NT2/D1 (cell line): ENCODE data around the gene SDF2.

Experiments
- DNase-seq: peaks from one replicate; pipeline ENCODE4 v3.0.0-alpha.2; 2011; ENCODE audit warnings: low read depth, low spot score
- H3K27me3 ChIP-seq: 2 replicates; pipeline ENCODE4 v1.6.0; 2011; ENCODE audit warnings: mild to moderate bottlenecking; ENCODE audit not compliant: insufficient read length, insufficient read depth
- H3K36me3 ChIP-seq: 2 replicates; pipeline ENCODE4 v1.6.1; 2011; ENCODE audit warnings: mild to moderate bottlenecking, low read length, mixed read lengths; ENCODE audit not compliant: insufficient read depth, insufficient read length
- H3K4me1 ChIP-seq: 2 replicates; pipeline ENCODE4 v1.5.1; 2011; ENCODE audit not compliant: insufficient read depth, insufficient read length
- H3K4me3 ChIP-seq: 2 replicates; pipeline ENCODE4 v1.5.1; 2011; ENCODE audit warnings: low read depth; ENCODE audit not compliant: insufficient read length
- H3K9ac ChIP-seq: 2 replicates; pipeline ENCODE4 v1.6.0; 2011; ENCODE audit warnings: low read depth; ENCODE audit not compliant: insufficient read length
- H3K9me3 ChIP-seq: 2 replicates; pipeline ENCODE4 v1.5.1; 2011; ENCODE audit warnings: mild to moderate bottlenecking, low read length; ENCODE audit not compliant: insufficient read depth
- SUZ12 ChIP-seq: IDR thresholded peaks from 2 replicates; pipeline ENCODE4 v1.6.1; 2011; ENCODE audit not compliant: insufficient read length, insufficient read depth; ENCODE audit errors: extremely low read depth
- YY1 ChIP-seq: IDR thresholded peaks from 2 replicates; pipeline ENCODE4 v1.6.1; 2011; ENCODE audit not compliant: insufficient read length, insufficient read depth
- ZNF274 ChIP-seq: IDR thresholded peaks from 2 replicates; pipeline ENCODE4 v1.6.1; 2011; ENCODE audit warnings: mild to moderate bottlenecking, low read depth, low read length

SDF2 gene, protein sequence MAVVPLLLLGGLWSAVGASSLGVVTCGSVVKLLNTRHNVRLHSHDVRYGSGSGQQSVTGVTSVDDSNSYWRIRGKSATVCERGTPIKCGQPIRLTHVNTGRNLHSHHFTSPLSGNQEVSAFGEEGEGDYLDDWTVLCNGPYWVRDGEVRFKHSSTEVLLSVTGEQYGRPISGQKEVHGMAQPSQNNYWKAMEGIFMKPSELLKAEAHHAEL

DNA sequence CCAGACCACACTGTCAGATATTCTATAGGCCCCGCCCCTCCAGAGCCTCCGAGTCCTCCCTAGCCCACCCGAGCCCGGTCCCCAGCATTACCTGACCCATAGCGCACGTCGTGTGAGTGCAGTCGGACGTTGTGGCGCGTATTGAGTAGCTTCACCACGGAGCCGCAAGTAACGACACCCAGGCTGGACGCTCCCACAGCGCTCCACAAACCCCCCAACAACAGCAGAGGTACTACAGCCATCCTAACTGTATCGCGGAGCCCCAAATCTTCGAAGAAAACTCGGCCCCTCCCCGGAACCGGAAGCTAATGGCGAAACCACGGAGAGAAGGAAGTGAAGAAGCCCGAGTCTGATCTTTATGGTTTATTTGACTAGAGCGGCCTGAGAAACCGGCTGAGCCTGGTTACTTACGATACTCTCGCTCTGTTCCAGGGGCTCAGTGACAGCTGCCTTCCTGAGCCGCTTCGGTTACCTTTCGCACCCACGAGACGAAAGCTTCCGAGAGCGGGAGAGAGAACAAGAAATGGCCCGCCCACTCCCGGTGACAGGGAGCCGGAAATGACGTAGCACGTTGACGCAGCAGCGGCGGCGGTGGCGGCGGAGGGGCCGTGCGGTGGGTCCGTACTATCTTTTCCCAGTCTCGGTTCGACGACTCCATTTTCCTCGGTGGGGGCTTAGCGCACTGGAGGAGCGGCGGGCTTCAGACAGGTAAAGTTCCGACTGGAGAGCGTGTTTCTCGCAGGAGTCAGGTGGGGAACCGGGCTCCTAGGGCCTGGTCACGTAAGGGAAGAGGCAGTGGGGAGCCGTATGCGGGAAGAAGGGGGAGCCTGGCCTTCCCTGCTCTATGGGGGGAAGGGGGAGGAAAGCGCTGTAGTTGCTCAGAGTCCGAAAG, at the start of gene SDF2, which contains the start of gene SUPT6H:
TSS of gene SDF2 (minus strand) at position 272 of the 892 bp plus-strand sequence. CDS start at position 242, 30 bp downstream.
TSS of gene SUPT6H (plus strand) at position 571 of the 892 bp plus-strand sequence. CDS start 11,197 bp downstream, outside the sequence.
- peaks cover 54% of the 10 kb centered on the region for H3K36me3 ChIP-seq
- TF ChIP-seq ZNF274 (no peak), YY1 (peak; percentile 18)
- H3K4me3 ChIP-seq, result peak within 1 kb of the TSS; percentile 93
- H3K27me3 ChIP-seq, result no peaks in the 10 kb centered on the region
- H3K4me1 ChIP-seq, result no peaks in the 10 kb centered on the region
- peak within 1 kb of the TSS; percentile 94 for H3K9ac ChIP-seq
- H3K9me3 ChIP-seq, result peaks cover 36% of the 10 kb centered on the region
- peak; percentile 63 for DNase-seq

DNA sequence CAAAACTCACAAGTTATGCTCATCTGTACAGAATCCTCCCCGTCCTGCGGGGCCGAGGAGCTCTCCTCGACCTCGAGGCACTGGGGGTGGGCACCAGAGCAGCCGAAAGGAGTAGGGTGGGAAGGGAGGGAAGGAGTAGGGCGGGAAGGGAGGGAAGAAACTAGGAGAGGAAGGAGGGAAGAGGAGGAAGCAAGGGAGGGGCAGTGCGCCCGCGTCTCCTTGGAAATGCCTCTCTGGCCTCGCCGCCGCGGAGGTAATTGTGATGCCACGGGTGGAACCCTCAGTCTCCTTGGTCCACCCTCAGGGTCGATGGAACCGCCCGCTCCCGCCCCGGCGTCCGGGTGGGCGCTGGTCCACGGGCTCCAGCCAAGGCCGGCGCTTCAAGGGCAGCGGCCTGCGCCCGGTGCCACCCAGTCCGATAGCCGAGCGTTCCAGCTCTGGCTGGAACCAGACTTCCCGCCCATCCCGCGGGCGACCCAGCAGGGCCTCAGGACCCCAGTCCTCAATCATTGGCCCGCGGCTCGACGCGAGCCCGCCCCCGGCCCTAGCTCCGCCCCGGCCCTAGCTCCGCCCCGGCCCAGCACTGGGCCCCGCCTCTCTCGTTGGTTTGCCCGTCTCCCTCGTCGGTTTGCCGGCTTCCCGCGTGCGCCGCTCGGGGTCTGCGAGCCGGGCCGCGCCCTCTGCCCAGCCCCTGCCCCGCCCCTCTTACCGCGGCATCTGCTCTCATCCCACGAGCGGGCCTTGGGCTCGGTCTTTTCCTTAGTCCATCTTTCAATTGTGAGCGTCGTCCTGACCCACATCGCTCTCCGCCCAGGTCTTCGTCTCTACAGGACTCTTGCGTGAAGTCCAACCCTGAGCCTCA, 49.4 kb upstream of the SDF2 start:
- Histone ChIP-seq H3K27me3 (no peaks in the 10 kb centered on the region), H3K4me3 (peak overlapping the region; percentile 67), H3K4me1 (peaks cover 22% of the 10 kb centered on the region), H3K36me3 (peaks cover 44% of the 10 kb centered on the region), H3K9me3 (no peaks in the 10 kb centered on the region), H3K9ac (peak overlapping the region; percentile 97)
- TF ChIP-seq YY1, result no peak
- TF ChIP-seq ZNF274, result no peak
- TF ChIP-seq SUZ12, result no peak
- DNase-seq, result peak; percentile 80

DNA sequence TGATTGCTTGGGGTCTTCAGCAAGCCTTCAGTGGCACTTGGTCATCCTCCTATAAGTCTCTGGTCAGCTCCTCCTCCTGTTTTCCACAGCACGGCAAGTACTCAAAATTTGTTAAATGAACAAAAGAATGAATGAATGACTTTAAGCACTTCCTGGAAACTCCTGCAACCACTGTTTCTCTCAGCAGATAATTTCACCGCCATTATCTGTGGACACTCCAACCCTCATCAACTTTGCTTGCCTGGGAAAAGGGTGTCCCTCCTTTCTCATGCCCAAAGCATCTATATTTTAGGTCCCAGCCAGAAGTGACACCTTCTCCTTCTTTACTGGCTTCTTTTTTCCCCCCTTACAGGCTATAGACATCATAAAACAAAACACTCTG, 45.6 kb upstream of the SDF2 start:
- H3K36me3 ChIP-seq, result peaks cover 41% of the 10 kb centered on the region

DNA sequence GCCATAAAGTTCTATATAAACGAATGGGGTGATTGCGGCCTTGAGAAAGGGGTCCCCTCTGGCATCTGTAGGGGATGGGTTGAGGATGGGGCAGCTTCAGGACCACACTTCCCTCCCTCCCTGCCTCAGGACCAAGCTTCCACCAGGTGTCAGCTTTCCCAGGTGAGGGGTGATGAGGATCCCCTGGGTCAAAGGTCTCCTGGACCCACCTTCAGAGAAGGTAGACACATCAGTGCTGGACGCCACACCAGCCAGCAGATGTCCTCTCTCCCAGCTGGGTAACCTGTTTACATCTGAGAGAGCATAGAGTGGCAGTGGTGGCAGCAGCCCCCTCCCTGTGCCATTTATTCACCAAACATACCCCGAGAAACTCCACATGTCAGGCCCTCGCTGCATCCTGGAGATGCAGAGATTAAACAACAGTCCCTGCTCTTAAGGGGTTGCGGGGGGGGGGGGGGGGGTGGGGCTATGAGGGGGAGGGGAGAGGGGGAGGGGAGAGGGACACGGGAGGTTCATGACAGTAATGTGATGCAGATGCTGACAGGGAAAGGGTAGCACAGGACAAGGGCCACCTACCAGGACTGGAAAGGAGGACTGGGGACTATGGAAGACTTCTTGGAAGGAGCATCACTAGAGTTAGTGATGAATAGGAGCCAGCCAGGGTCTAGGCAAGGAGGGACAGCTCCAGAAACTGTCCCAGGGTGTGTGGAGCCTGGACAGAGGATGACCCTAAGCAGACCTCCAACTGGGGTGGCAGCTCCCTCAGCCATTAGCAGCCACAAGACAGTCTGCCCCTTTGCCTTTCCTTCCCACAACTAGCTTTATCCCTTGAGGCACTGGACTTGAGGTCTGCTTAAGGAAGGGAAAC, 45.0 kb upstream of the SDF2 start:
- Histone ChIP-seq H3K4me1 (peaks cover 23% of the 10 kb centered on the region), H3K4me3 (no peak overlapping the region), H3K9ac (no peak overlapping the region), H3K36me3 (peaks cover 48% of the 10 kb centered on the region), H3K9me3 (no peaks in the 10 kb centered on the region), H3K27me3 (no peaks in the 10 kb centered on the region)
- DNase-seq, result no peak
- TF ChIP-seq SUZ12 (no peak), YY1 (no peak), ZNF274 (no peak)

More for the DNA sequence above, 45.6 kb upstream of the SDF2 start:
- H3K9ac ChIP-seq, result no peak overlapping the region
- no peaks in the 10 kb centered on the region for H3K9me3 ChIP-seq
- no peak overlapping the region for H3K4me3 ChIP-seq
- no peak for DNase-seq
- peaks cover 17% of the 10 kb centered on the region for H3K4me1 ChIP-seq
- no peak for TF ChIP-seq ZNF274
- TF ChIP-seq YY1, result no peak
- no peak for TF ChIP-seq SUZ12
- no peaks in the 10 kb centered on the region for H3K27me3 ChIP-seq

DNA sequence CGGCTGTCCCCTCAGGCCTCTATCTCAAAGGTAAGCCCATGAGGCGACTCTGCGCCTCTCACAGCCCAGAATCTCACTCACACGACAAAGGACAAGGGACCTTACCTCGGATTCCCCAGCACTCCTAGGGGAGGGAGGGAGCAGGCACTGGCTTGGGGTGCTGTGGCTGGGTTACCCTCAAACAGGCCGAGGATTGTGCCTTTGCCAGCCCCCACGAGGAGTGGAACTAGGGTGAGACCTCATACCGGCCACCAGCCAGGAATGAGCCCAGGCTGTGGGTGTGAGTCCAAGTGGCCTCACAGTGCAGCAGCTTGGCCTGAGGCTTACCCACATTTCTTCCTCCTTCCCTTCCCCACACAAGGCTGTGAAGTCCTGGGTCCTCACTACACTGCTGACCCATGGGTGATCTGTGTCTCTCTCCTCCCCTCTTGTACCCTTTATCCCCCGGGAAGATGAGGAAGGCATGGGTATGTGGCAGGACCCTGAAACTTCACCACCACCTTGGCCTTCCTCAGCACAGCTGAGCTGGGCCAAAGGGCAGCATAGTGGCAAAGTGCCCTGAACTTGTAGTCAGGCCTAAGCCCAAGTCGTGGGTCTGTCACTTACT, 44.1 kb upstream of the SDF2 start:
- H3K9me3 ChIP-seq, result no peaks in the 10 kb centered on the region
- peaks cover 29% of the 10 kb centered on the region for H3K4me1 ChIP-seq
- no peak overlapping the region for H3K4me3 ChIP-seq
- no peak for DNase-seq
- no peak overlapping the region for H3K9ac ChIP-seq
- H3K27me3 ChIP-seq, result no peaks in the 10 kb centered on the region
- TF ChIP-seq YY1, result no peak
- no peak for TF ChIP-seq ZNF274
- TF ChIP-seq SUZ12, result no peak
- peaks cover 56% of the 10 kb centered on the region for H3K36me3 ChIP-seq

DNA sequence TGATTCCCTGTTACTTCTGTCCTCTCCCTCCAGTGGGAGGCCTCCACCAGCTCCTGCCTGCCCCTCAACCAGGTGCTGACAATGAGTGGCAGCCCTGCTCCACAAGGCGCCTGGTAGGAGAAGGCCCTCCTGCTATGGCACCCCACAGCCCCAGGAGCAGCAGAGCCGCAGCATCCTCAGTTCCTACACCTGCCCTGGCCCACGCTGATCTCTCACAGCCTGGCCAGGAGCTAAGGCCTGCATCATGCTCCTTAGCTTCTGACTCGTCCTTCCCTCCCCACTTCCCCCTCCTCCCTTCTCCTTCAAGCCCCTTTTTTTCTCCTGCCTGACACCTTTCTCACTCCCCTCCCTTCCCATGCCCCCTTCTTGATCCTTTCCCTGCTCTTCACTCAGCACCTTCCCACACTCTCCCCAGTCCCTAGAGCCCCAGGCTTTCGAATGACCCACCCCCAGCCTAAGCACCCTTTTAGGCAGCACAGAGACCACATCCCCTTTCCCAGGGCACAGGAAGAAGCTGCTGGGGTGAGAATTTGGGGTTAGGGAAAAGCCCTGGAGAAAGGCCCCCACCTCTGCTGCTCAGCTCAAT, 43.5 kb upstream of the SDF2 start:
- H3K4me3 ChIP-seq, result no peak overlapping the region
- H3K4me1 ChIP-seq, result peaks cover 30% of the 10 kb centered on the region
- no peaks in the 10 kb centered on the region for H3K9me3 ChIP-seq
- DNase-seq, result no peak
- no peaks in the 10 kb centered on the region for H3K27me3 ChIP-seq
- TF ChIP-seq YY1, result no peak
- no peak for TF ChIP-seq SUZ12
- no peak for TF ChIP-seq ZNF274
- peak overlapping the region; percentile 52 for H3K9ac ChIP-seq
- H3K36me3 ChIP-seq, result peaks cover 63% of the 10 kb centered on the region
